Neural progenitor cell (in vitro differentiated cells): ENCODE measurements around the gene IGLL5.

Experiments
- CTCF ChIP-seq: fragments of 200-600 bp; sonication (generic); IDR thresholded peaks from 2 replicates; pipeline ENCODE4 v1.5.1; 2017; ENCODE audit warnings: antibody characterized with exemption, mild to moderate bottlenecking
- EZH2 ChIP-seq: fragments of 200-600 bp; sonication (generic); IDR thresholded peaks from 2 replicates; pipeline ENCODE4 v1.6.1; 2017; ENCODE audit warnings: antibody characterized with exemption, mild to moderate bottlenecking, moderate library complexity
- EZH2phosphoT487 ChIP-seq: fragments of 200-600 bp; sonication (generic); IDR thresholded peaks from 2 replicates; pipeline ENCODE4 v1.6.1; 2017; ENCODE audit warnings: antibody characterized with exemption

DNA sequence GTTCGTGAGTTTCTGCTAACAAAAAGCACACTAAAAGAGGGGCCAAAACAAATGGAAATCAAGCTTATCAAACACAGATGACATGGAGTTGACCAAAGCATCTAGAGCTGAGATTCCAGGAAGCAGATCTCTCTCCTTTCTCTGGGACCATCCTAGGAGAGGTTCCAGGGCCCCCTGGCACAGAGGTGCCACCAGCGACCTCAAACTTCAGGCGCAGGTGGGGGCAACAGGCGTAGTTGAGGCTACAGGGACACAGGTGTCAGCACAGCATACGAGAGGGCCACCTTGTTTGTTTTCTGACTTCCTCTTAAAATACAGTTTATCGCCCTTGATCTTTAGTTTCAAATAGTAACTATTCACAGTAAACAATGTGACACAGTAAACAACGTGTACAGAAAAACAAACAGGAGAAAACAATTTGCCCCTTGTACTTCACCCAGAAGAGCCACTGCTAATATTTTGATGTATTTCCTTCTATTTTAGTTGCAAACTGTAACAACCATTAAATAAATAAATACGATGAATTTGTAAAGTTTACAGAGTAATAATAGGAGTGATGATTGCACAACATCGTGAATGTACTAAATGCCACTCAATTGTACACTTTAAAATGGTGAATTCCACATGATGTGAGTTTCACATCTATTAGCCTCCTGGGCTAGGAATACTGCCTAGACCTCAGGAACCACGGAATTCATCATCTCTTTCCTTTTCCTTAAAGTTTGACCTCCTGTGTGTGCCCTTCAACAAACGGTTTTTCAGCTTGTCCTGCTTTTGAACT, 52.2 kb downstream of the IGLL5 start:
- TF ChIP-seq CTCF (no peak), EZH2 (no peak), EZH2phosphoT487 (no peak)
